ENCODE results near the gene FAM217A. TPM values are rescaled to one million over a fixed set of nuclear protein-coding genes. Genes with fewer than 3 reads are reported as not detected.

The FAM217A gene
- total and polyA plus RNA-seq, 2 of the 13 experiments (the other 11 are each of a cell fraction or from before 2014, with no cell fraction given), result not detected

GRCh38 chr6:4102687-4103244 is 23.8 kb upstream of the FAM217A start (continued):
- peak; percentile 82 for TF ChIP-seq MXD4 (CRISPR knock-in tag; IDR thresholded peaks at IDR 0.05)
- peak; percentile 83; the same call in 1 of the 2 replicates for TF ChIP-seq ZNF678 (CRISPR knock-in tag; IDR thresholded peaks at IDR 0.05)
- TF ChIP-seq, protein P1, sequence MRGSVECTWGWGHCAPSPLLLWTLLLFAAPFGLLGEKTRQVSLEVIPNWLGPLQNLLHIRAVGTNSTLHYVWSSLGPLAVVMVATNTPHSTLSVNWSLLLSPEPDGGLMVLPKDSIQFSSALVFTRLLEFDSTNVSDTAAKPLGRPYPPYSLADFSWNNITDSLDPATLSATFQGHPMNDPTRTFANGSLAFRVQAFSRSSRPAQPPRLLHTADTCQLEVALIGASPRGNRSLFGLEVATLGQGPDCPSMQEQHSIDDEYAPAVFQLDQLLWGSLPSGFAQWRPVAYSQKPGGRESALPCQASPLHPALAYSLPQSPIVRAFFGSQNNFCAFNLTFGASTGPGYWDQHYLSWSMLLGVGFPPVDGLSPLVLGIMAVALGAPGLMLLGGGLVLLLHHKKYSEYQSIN (CRISPR knock-in tag; IDR thresholded peaks at IDR 0.05; ENCODE audit: borderline replicate concordance), result no peak
- TF ChIP-seq, protein P2, sequence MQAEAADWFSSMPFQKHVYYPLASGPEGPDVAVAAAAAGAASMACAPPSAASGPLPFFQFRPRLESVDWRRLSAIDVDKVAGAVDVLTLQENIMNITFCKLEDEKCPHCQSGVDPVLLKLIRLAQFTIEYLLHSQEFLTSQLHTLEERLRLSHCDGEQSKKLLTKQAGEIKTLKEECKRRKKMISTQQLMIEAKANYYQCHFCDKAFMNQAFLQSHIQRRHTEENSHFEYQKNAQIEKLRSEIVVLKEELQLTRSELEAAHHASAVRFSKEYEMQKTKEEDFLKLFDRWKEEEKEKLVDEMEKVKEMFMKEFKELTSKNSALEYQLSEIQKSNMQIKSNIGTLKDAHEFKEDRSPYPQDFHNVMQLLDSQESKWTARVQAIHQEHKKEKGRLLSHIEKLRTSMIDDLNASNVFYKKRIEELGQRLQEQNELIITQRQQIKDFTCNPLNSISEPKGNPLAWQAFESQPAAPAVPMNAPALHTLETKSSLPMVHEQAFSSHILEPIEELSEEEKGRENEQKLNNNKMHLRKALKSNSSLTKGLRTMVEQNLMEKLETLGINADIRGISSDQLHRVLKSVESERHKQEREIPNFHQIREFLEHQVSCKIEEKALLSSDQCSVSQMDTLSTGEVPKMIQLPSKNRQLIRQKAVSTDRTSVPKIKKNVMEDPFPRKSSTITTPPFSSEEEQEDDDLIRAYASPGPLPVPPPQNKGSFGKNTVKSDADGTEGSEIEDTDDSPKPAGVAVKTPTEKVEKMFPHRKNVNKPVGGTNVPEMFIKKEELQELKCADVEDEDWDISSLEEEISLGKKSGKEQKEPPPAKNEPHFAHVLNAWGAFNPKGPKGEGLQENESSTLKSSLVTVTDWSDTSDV (CRISPR knock-in tag; IDR thresholded peaks at IDR 0.05), result no peak
- TF ChIP-seq MBNL3 (CRISPR knock-in tag; conservative IDR thresholded peaks at IDR 0.05), result no peak
- no peak for TF ChIP-seq ZBTB8A (CRISPR knock-in tag; IDR thresholded peaks at IDR 0.05; ENCODE audit: borderline replicate concordance, low read depth)
- no peak for TF ChIP-seq POLR2AphosphoS2 (IDR thresholded peaks at IDR 0.05; ENCODE audit: low read depth, low read length)
- TF ChIP-seq ZNF414 (CRISPR knock-in tag; IDR thresholded peaks at IDR 0.05), result peak; percentile 63; the same call in 1 of the 2 replicates
- peak; percentile 95 for TF ChIP-seq ZFP1 (CRISPR knock-in tag; IDR thresholded peaks at IDR 0.05)
- no peak for TF ChIP-seq RELA (CRISPR knock-in tag; IDR thresholded peaks at IDR 0.05)
- TF ChIP-seq, protein P3, sequence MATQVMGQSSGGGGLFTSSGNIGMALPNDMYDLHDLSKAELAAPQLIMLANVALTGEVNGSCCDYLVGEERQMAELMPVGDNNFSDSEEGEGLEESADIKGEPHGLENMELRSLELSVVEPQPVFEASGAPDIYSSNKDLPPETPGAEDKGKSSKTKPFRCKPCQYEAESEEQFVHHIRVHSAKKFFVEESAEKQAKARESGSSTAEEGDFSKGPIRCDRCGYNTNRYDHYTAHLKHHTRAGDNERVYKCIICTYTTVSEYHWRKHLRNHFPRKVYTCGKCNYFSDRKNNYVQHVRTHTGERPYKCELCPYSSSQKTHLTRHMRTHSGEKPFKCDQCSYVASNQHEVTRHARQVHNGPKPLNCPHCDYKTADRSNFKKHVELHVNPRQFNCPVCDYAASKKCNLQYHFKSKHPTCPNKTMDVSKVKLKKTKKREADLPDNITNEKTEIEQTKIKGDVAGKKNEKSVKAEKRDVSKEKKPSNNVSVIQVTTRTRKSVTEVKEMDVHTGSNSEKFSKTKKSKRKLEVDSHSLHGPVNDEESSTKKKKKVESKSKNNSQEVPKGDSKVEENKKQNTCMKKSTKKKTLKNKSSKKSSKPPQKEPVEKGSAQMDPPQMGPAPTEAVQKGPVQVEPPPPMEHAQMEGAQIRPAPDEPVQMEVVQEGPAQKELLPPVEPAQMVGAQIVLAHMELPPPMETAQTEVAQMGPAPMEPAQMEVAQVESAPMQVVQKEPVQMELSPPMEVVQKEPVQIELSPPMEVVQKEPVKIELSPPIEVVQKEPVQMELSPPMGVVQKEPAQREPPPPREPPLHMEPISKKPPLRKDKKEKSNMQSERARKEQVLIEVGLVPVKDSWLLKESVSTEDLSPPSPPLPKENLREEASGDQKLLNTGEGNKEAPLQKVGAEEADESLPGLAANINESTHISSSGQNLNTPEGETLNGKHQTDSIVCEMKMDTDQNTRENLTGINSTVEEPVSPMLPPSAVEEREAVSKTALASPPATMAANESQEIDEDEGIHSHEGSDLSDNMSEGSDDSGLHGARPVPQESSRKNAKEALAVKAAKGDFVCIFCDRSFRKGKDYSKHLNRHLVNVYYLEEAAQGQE (IDR thresholded peaks at IDR 0.05; ENCODE audit: borderline replicate concordance in 1 of 2, low read depth in 1 of 2, low read length in 2 of 2), result peak in 1 of 2 experiments; percentile 54; a peak in 1 of 4 replicates
- TF ChIP-seq MZF1 (CRISPR knock-in tag; IDR thresholded peaks at IDR 0.05; ENCODE audit: borderline replicate concordance), result no peak
- peak; percentile 85 for TF ChIP-seq CEBPG (CRISPR knock-in tag; IDR thresholded peaks at IDR 0.05)
- no peak for TF ChIP-seq GPBP1L1 (CRISPR knock-in tag; IDR thresholded peaks at IDR 0.05)
- no peak; the same call in 1 of the 2 replicates for TF ChIP-seq HOXA9 (CRISPR knock-in tag; IDR thresholded peaks at IDR 0.05; ENCODE audit: borderline replicate concordance)
- TF ChIP-seq RFX1 (IDR thresholded peaks at IDR 0.05), result no peak
- TF ChIP-seq ZNF570 (CRISPR knock-in tag; IDR thresholded peaks at IDR 0.05; ENCODE audit: borderline replicate concordance), result peak; percentile 99
- TF ChIP-seq SPEN (CRISPR knock-in tag; IDR thresholded peaks at IDR 0.05; ENCODE audit: low read depth), result peak; percentile 93
- TF ChIP-seq PHF21A (CRISPR knock-in tag; IDR thresholded peaks at IDR 0.05), result peak; percentile 96
- TF ChIP-seq REPIN1 (CRISPR knock-in tag; IDR thresholded peaks at IDR 0.05; ENCODE audit: borderline replicate concordance, low read depth), result peak; percentile 95; the same call in 1 of the 2 replicates

Data from HepG2 (cell line).